ENCODE data around the gene GNB3.

Gene GNB3

GRCh38 chr12:6840761-6841515 lies at the start of gene GNB3:
GNB3 (plus strand) TSS chr12:6840925; CDS start chr12:6841288, 363 bp downstream.
- DNase-seq: no peak

GRCh38 chr12:6791931-6792520 lies 48.7 kb upstream of the GNB3 start:
- peak; percentile 43 to 58 for DNase-seq

GRCh38 chr12:6792522-6793201 lies 48.1 kb upstream of the GNB3 start:
- peak in 1 of 2 experiments; percentile 46 for DNase-seq

- no peak for DNase-seq
Observed at GRCh38 chr12:6795088-6795487, 45.6 kb upstream of the GNB3 start.

- no peak for DNase-seq
Observed at GRCh38 chr12:6796576-6796975, 44.1 kb upstream of the GNB3 start.

GRCh38 chr12:6799147-6799546 lies 41.6 kb upstream of the GNB3 start:
- no peak for DNase-seq

GRCh38 chr12:6807170-6807569 lies 33.6 kb upstream of the GNB3 start:
- DNase-seq: no peak

GRCh38 chr12:6809056-6809455 lies 31.7 kb upstream of the GNB3 start:
- no peak for DNase-seq

- DNase-seq: no peak
Observed at GRCh38 chr12:6810758-6811157, 30.0 kb upstream of the GNB3 start.

GRCh38 chr12:6813363-6813762 lies 27.4 kb upstream of the GNB3 start:
- no peak for DNase-seq

- DNase-seq: no peak
Observed at GRCh38 chr12:6816598-6816997, 24.1 kb upstream of the GNB3 start.

- DNase-seq: no peak
Observed at GRCh38 chr12:6817098-6817497, 23.6 kb upstream of the GNB3 start.

- no peak for DNase-seq
Observed at GRCh38 chr12:6817662-6818157, 23.0 kb upstream of the GNB3 start.

GRCh38 chr12:6818222-6818621 lies 22.5 kb upstream of the GNB3 start:
- DNase-seq: no peak

- DNase-seq: no peak
Observed at GRCh38 chr12:6818645-6819044, 22.1 kb upstream of the GNB3 start.

GRCh38 chr12:6819106-6820030 lies 21.4 kb upstream of the GNB3 start:
- no peak for DNase-seq

GRCh38 chr12:6820166-6820565 lies 20.6 kb upstream of the GNB3 start:
- DNase-seq: no peak

GRCh38 chr12:6821591-6822425 lies 18.9 kb upstream of the GNB3 start, which contains the start of gene GPR162:
GPR162 (plus strand) TSS chr12:6821821; CDS start chr12:6823899, 2,078 bp downstream.
- DNase-seq: no peak

GRCh38 chr12:6822426-6823135 lies 18.1 kb upstream of the GNB3 start:
- no peak for DNase-seq

- no peak for DNase-seq
Observed at GRCh38 chr12:6823182-6824084, 17.3 kb upstream of the GNB3 start.

Data from activated T-cell treated with anti-CD3 and anti-CD28 coated beads, Interleukin-2, amount 50 U/mL, for 48 hours (primary cell).